HTR-8/SVneo (cell line): ENCODE results near the gene C19orf18.

Source experiments
- DNase-seq: peaks from one replicate; pipeline ENCODE4 v3.0.0; 2011; ENCODE audit warnings: low spot score, mixed read lengths; ENCODE audit not compliant: insufficient read length
- FAIRE-seq: peaks from 2 replicates; lab custom pipeline; 2011; peaks lifted over from hg19 to GRCh38; lab: Jason Lieb, UNC

Gene C19orf18

DNA sequence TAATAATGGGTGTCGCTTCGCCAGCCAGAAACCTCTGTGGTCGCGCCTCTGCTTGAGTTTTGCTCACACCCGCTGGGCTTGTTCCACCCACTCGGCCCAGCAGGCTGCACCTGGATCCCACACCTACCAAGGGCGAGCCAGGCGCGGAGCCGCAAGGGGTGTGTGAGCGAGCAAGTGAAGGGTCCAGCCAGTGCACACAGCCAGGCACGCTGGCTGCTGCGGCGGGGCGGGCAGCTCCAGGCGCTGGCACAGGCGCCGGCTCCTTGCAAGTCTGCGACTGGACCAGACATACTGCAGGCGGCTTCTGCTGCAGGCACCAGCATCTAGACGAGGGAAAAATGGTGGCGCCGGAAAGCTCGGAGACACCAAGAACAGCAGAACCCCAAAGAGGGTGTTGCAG, 25.0 kb downstream of the C19orf18 start:
- FAIRE-seq (no peak), DNase-seq (no peak)

DNA sequence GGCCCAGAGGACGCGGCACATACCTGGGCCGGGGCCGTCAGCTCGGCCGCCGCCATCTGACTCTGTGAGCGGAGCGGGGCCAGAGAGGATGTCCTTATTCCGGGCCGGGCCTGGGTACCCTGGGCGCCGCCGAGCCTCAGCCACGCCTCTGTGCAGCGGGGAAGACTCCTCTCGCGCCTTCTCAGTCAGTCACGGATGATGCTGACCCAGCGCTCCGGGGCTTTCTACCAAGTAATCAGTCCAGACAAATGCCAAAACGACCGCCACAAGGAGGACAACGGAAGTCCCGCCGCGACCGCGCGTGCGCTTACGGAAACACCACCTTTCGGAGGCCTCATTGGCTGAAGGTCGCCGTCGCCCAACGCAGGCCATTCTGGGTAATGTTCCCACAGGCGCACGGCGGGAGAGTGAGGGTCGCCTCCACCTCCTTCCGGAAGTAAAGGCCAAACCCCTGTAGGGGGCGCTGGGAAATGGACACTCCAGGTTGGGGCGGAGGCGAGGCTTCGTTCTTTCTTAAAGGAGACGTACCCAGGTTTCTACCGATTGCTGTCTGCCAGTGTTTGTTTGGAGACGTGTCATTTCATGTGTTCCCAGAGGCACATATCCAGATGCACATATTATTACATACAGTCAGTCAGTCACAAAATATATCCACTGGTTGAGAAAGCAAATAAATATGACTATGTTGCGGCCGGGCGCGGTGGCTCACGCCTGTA, 26.8 kb downstream of the C19orf18 start, which contains the start of gene ZNF256:
Gene ZNF256, minus strand, starts transcription at position 288 of the 716 bp plus-strand sequence. Its CDS starts 232 bp downstream, at position 56.
- FAIRE-seq (peak; percentile 99), DNase-seq (peak; percentile 97)

DNA sequence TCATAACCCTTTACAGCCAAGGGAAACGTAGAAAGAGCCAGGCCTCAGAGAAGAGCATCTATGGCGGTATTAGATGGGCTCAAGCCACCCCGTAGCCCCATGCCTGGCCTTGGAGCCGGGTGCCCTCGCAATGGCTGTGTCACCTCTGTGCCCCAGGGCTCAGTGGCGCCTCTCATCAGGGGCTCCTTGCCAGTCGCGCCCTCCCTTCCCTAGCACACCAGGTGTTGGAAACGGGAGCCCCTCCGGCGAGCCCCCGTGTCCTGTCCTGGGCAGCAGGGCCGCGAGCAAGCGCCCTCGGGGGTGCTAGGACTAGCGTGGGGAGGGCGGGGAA, 27.3 kb downstream of the C19orf18 start:
- FAIRE-seq (no peak), DNase-seq (no peak)

DNA sequence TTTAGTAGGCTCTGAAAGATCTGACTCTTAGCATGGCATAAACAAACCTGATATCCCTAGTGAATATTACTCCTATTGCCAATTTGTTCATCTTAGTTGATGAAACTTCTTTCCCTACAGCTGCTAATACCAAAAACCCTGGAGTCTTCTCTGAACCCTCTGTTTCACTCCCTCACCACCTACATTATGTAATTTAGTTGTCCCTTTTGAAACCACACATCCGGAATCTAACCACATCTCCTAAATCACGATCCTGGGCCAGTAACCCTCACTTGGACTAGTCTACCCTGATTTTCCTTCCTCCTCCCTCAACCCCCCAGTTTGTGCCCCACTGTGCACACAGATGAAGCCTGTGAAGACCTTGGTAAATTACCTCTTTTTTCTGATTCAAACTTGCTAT, 28.0 kb downstream of the C19orf18 start:
- DNase-seq (no peak), FAIRE-seq (no peak)

DNA sequence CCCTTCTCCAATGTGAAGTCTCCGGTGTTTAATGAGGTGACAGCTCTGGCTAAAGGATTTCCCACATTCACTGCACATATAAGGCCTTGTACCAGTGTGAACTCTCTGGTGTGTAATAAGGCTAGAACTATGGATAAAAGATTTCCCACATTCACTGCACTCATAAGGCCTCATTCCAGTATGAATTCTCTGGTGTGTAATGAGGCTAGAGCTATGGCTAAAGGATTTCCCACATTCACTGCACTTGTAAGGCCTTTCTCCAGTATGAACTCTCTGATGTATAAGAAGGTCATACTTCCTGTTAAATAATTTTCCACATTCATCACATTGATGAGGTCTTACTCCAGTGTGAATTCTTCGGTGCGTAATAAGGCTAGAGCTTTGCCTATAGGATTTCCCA, 32.7 kb downstream of the C19orf18 start:
- DNase-seq (no peak), FAIRE-seq (no peak)

DNA sequence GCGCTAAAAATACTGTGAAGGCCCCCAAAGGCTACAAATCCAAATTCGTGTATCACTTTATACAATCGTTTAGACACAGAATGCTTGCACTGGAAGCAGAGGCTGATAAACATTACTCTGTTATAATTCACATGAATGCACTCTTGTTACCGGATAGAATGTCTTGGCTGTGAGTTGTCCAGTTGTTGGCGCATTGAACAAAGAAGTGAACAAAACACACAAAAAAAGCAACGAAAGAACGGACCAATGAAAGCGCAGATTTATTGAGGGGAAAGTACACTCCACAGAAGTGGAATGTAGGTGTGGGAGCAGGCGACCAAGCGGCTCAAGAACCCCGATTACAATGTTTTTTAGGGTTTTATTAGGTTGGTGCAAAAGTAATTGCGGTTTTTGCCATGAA, 38.6 kb downstream of the C19orf18 start:
- DNase-seq (no peak), FAIRE-seq (no peak)

- DNase-seq, result peak; percentile 65
- FAIRE-seq, result peak; percentile 76
Observed at GRCh38 chr19:57934820-57935665, 39.3 kb downstream of the C19orf18 start, which contains the start of gene ZNF418. TSS of gene ZNF418 (minus strand) at chr19:57935402. CDS start at chr19:57933822, 1,580 bp downstream.

DNA sequence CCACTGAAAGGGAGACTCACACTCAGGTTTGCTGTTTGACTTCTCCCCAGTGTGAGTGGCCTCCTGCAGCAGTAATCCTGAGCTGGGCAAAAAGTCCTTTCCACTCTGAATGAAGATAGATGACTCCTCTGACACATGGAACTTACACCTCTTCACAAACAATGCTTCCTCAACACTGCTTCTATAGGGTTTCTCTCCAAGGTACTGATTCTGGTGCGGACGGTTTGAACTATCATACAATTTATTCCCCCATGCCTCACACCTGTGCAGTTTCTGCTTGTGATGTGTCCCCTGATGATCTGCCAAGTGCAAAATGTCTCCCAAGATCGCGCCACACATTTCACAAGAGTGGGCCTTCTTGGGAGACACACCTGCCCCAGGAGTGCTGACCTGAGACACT, 46.7 kb downstream of the C19orf18 start:
- DNase-seq, result no peak
- no peak for FAIRE-seq

DNA sequence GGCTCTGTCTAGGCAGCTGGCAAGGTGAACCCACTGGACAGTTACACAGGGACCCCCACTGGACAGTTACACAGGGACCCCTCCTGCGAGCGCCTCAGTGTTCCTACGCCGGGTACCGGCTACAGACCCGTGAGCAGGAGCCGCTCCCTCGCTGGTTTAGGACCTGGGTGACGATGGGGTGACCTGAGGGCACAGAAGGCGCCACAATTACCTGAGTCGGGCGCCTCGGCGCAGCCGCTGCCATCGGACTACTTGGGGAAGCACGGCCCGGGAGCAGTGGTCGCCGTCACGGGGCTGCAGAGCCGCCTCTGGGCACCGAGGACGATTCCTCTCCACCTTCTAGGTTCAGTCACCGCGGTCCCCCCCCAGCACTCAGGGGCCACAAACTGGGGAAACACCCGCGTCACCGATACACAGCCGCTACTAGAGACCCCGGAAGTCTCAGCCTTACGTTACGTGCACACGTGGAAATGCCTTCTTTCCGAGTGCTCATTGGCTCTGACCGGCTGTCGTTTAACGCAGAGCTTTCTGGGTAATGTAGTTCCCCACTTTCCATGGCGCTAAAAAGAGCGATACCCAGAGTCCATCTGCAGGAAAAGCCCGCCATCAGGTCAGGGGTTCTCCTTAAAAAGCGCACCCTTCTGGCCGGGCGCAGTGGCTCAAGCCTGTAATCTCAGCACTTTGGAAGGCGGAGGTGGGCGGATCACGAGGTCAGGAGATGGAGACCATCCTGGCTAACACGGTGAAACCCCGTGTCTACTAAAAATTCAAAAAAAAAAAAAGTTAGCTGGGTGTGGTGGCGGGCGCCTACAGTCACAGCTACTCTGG, 58.0 kb downstream of the C19orf18 start, which contains the start of gene ZNF417:
Gene ZNF417, minus strand, starts transcription at position 425 of the 828 bp plus-strand sequence. Its CDS starts 181 bp downstream, at position 244.
- peak; percentile 93 for DNase-seq
- FAIRE-seq, result peak; percentile 91

- FAIRE-seq (no peak), DNase-seq (no peak)
Observed at GRCh38 chr19:57914531-57914930, 59.8 kb downstream of the C19orf18 start.
